ENCODE results near the gene SRGAP3. TPM values are rescaled to one million over a fixed set of nuclear protein-coding genes. Genes with fewer than 3 reads are reported as not detected.

SRGAP3 gene
- total and polyA plus RNA-seq, 10 of the 15 experiments (the other 5 are each of a cell fraction or from before 2014, with no cell fraction given): 0.32 to 1.7 (median 0.99) TPM

GRCh38 chr3:9276761-9277370 lies 27.4 kb upstream of the SRGAP3 start:
- RAD21 ChIA-PET (ENCODE audit: unreplicated experiment): interaction anchor here (0.7 kb wide), 1 partner anchor 519 kb away, joined by 3 read pairs; no protein-coding TSS in a partner anchor
- H3K36me3 ChIP-seq (ENCODE audit: control insufficient read depth in 2 of 2, insufficient read depth in 2 of 2, low read length in 1 of 2): no peaks in the 10 kb centered on the region

GRCh38 chr3:9271903-9272302 lies 22.5 kb upstream of the SRGAP3 start:
- ATAC-seq (no peak), DNase-seq (ENCODE audit: low read depth, low spot score) (no peak), FAIRE-seq (no peak)
- intact Hi-C loops (cut with micrococcal nuclease; ENCODE audit: unreplicated experiment): no loop called here
- RAD21 ChIA-PET (ENCODE audit: unreplicated experiment): no interaction called here
- no peak overlapping the region for H3K4me2 ChIP-seq (ENCODE audit: control insufficient read depth, insufficient read depth)
- in situ Hi-C loops (cut with MboI): no loop called here
- peaks cover 5% of the 10 kb centered on the region; the same call in 1 of the 3 replicates for H3K9me3 ChIP-seq (replicated peaks; ENCODE audit: control insufficient read depth, insufficient read depth, low read length)
- BruUV-seq (replicated peaks): no TSS peak
- TF ChIP-seq KLF5 (IDR thresholded peaks at IDR 0.05; ENCODE audit: partially characterized antibody) (no peak), SMC3 (IDR thresholded peaks at IDR 0.05; ENCODE audit: borderline replicate concordance, low read length) (no peak), ZBTB40 (IDR thresholded peaks at IDR 0.05; ENCODE audit: borderline replicate concordance) (no peak), CHD2 (IDR thresholded peaks at IDR 0.05; ENCODE audit: borderline replicate concordance, low read depth, low read length) (no peak)
- TF ChIP-seq, protein P1, sequence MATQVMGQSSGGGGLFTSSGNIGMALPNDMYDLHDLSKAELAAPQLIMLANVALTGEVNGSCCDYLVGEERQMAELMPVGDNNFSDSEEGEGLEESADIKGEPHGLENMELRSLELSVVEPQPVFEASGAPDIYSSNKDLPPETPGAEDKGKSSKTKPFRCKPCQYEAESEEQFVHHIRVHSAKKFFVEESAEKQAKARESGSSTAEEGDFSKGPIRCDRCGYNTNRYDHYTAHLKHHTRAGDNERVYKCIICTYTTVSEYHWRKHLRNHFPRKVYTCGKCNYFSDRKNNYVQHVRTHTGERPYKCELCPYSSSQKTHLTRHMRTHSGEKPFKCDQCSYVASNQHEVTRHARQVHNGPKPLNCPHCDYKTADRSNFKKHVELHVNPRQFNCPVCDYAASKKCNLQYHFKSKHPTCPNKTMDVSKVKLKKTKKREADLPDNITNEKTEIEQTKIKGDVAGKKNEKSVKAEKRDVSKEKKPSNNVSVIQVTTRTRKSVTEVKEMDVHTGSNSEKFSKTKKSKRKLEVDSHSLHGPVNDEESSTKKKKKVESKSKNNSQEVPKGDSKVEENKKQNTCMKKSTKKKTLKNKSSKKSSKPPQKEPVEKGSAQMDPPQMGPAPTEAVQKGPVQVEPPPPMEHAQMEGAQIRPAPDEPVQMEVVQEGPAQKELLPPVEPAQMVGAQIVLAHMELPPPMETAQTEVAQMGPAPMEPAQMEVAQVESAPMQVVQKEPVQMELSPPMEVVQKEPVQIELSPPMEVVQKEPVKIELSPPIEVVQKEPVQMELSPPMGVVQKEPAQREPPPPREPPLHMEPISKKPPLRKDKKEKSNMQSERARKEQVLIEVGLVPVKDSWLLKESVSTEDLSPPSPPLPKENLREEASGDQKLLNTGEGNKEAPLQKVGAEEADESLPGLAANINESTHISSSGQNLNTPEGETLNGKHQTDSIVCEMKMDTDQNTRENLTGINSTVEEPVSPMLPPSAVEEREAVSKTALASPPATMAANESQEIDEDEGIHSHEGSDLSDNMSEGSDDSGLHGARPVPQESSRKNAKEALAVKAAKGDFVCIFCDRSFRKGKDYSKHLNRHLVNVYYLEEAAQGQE (IDR thresholded peaks at IDR 0.05; ENCODE audit: low read depth, low read length): no peak
- no peak overlapping the region for H3K27ac ChIP-seq (ENCODE audit: control insufficient read depth, insufficient read depth)
- 22% methylated on average over 6 of the region's 6 CpGs for WGBS (ENCODE audit: insufficient coverage, insufficient replicate concordance, low lambda C conversion rate, missing lambda C conversion rate)
- H3K36me3 ChIP-seq (ENCODE audit: control insufficient read depth in 2 of 2, insufficient read depth in 2 of 2, low read length in 1 of 2): no peaks in the 10 kb centered on the region
- no peak overlapping the region for H3K4me3 ChIP-seq
- no peaks in the 10 kb centered on the region; a peak in 2 of 4 replicates for H3K27me3 ChIP-seq (replicated peaks in 1 of 2; ENCODE audit: control insufficient read depth in 2 of 2, insufficient read depth in 2 of 2, low read length in 1 of 2)
- no peaks in the 10 kb centered on the region for H4K20me1 ChIP-seq (ENCODE audit: control insufficient read depth, insufficient read depth)
- H3K79me2 ChIP-seq (ENCODE audit: control insufficient read depth, insufficient read depth, low read length): no peaks in the 10 kb centered on the region
- H2AFZ ChIP-seq (ENCODE audit: control insufficient read depth, low read depth, low read length): no peak overlapping the region
- POLR2A ChIA-PET: no interaction called here
- CTCF ChIA-PET: no interaction called here
- SMC1A ChIA-PET (ENCODE audit: uncharacterized antibody, unreplicated experiment): no interaction called here
- H3K9ac ChIP-seq (ENCODE audit: control insufficient read depth, insufficient read depth, low read length): no peak overlapping the region
- no peaks in the 10 kb centered on the region for H3K4me1 ChIP-seq (ENCODE audit: control insufficient read depth, insufficient read depth, low read length)

More at GRCh38 chr3:9276761-9277370, 27.4 kb upstream of the SRGAP3 start:
- Histone ChIP-seq H3K9ac (ENCODE audit: control insufficient read depth, insufficient read depth, low read length) (no peak overlapping the region), H3K4me3 (no peak overlapping the region), H3K4me1 (ENCODE audit: control insufficient read depth, insufficient read depth, low read length) (no peaks in the 10 kb centered on the region), H2AFZ (ENCODE audit: control insufficient read depth, low read depth, low read length) (no peak overlapping the region), H3K4me2 (ENCODE audit: control insufficient read depth, insufficient read depth) (no peak overlapping the region), H3K79me2 (ENCODE audit: control insufficient read depth, insufficient read depth, low read length) (no peaks in the 10 kb centered on the region), H3K27me3 (replicated peaks in 1 of 2; ENCODE audit: control insufficient read depth in 2 of 2, insufficient read depth in 2 of 2, low read length in 1 of 2) (no peaks in the 10 kb centered on the region), H3K27ac (ENCODE audit: control insufficient read depth, insufficient read depth) (no peak overlapping the region), H4K20me1 (ENCODE audit: control insufficient read depth, insufficient read depth) (no peaks in the 10 kb centered on the region), H3K9me3 (replicated peaks; ENCODE audit: control insufficient read depth, insufficient read depth, low read length) (peaks cover 5% of the 10 kb centered on the region; the same call in 1 of the 3 replicates)
- BruUV-seq (replicated peaks): no TSS peak
- FAIRE-seq (no peak), DNase-seq (ENCODE audit: low read depth, low spot score) (no peak), ATAC-seq (no peak)
- POLR2A ChIA-PET: no interaction called here
- in situ Hi-C loops (cut with MboI): no loop called here
- TF ChIP-seq HDGF (IDR thresholded peaks at IDR 0.05): no peak
- no peak for TF ChIP-seq STAT3 (IDR thresholded peaks at IDR 0.05; ENCODE audit: low read depth, low read length)
- no peak for TF ChIP-seq ZNF274 (IDR thresholded peaks at IDR 0.05; ENCODE audit: insufficient read depth, insufficient read length)
- TF ChIP-seq BHLHE40 (IDR thresholded peaks at IDR 0.05; ENCODE audit: borderline replicate concordance in 1 of 2, low read depth in 2 of 2, low read length in 1 of 2): no peak
- TF ChIP-seq CREB1 (IDR thresholded peaks at IDR 0.05; ENCODE audit: low read depth): no peak
- no peak for TF ChIP-seq ZNF217 (IDR thresholded peaks at IDR 0.05)
- TF ChIP-seq MXI1 (IDR thresholded peaks at IDR 0.05; ENCODE audit: low read depth, low read length): no peak
- TF ChIP-seq CBX5 (IDR thresholded peaks at IDR 0.05; ENCODE audit: low read depth): no peak
- no peak for TF ChIP-seq NBN (IDR thresholded peaks at IDR 0.05)
- CTCF ChIA-PET: no interaction called here
- intact Hi-C loops (cut with micrococcal nuclease; ENCODE audit: unreplicated experiment): no loop called here
- whole genome bisulfite sequencing (ENCODE audit: insufficient coverage, insufficient replicate concordance, low lambda C conversion rate, missing lambda C conversion rate): 43% methylated on average over 6 of the region's 6 CpGs
- SMC1A ChIA-PET (ENCODE audit: uncharacterized antibody, unreplicated experiment): no interaction called here
